Activated CD4-positive, alpha-beta T cell treated with anti-CD3 and anti-CD28 coated beads for 1 hour (primary cell): ENCODE data around the gene SMPD1.
A peak's percentile ranks its signal among the peaks of the same experiment; 100 is the strongest.

ENCODE experiments used
- DNase-seq: peaks from one replicate; pipeline ENCODE4 v3.0.0-alpha.2; 2020

SMPD1 gene

GRCh38 chr11:6417907-6418556, 27.8 kb downstream of the SMPD1 start:
- DNase-seq: no peak

DNA sequence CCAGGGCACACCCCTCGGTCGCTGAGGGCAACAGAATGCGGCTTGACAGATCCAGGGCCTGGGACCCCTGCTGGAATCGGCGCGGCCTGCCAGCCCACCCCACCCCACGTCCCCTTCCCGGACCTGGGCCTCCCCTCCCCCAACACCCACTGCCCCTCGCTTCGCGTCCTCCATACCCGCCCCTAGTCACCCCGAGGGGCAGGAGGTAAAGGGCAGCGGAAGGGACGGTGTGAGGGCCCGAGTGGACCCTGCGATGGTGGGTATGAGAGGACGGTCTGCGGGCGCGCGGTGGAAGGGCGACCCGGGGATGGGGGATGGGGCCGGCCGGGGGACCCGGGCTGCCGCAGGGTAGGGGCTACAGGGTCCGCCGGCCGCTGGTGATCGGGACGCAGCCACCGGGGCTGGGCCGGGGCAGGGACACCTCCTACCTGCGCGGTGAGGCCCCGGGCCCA, 28.3 kb downstream of the SMPD1 start:
- no peak for DNase-seq

GRCh38 chr11:6419009-6419631, 28.8 kb downstream of the SMPD1 start, which contains the start of gene APBB1:
APBB1 (minus strand) TSS chr11:6419094; CDS start chr11:6411347, 7,747 bp downstream.
- peak; percentile 64 for DNase-seq

DNA sequence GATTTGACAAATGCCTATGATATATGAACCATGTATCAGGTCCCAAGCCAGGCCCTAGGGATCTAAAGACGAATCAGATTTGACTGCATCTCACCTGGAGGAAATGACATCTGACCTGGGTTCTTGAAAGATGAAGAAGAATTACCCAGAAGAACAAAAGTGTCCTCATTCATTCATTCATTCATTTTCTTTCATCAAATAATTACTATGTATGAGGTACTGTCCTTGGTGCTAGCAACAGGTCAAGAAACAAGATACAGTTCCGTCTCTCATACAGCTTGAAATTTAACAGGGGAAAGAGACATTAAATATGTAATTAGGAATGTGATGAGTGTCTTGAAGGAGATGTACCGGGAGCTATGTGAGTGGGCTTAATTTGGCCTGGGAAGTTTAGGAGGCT, 30.4 kb downstream of the SMPD1 start:
- no peak for DNase-seq

- no peak for DNase-seq
Measured at GRCh38 chr11:6427516-6427915, 37.2 kb downstream of the SMPD1 start.

DNA sequence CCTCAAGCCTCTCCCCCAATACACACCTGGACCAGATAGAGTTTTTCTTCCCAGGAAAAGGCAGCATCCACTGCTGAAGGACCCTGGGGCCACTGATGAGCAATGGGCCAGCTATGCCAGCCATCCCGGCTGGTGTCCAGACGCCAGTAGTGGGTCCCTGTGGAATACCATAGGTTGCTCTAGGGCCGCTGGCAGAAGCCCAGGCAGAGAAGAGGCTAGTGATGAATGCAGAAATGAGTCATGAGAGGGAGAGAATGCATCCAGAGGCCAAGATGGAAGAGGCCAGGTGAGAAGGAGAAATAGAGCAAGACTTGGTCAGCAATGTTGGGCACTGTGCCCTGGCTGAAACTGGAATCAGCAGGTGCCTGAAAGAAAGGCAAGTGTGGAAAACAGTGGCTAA, 41.6 kb downstream of the SMPD1 start:
- DNase-seq: no peak

DNA sequence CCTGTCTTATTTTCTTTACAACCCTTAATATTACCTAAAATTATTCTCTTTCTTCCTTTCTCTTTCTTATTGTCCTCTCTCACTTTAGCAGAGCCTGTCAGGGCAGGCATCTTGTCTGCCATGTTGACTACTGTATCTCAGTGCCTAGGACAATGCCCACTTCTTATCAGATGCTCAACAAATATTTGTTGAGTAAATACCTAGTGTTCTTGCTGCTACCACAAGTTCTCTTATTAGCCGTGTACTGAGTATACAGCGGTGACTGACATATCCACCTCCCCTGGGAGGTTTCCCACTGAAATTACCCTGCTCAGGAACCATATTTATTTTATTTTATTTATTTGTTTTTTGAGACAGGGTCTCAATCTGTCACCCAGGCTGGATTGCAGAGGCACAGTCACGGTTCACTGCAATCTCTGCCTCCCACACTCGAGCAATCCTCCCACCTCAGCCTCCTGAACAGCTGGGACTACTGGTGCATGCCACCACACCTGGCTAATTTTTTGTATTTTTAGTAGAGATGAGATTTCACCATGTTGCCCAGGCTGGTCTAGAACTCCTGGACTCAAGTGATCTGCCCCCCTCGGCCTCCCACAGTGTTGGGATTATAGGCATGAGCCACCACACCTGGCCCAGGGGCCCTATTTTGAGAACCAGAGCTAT, 43.9 kb downstream of the SMPD1 start:
- no peak for DNase-seq

DNA sequence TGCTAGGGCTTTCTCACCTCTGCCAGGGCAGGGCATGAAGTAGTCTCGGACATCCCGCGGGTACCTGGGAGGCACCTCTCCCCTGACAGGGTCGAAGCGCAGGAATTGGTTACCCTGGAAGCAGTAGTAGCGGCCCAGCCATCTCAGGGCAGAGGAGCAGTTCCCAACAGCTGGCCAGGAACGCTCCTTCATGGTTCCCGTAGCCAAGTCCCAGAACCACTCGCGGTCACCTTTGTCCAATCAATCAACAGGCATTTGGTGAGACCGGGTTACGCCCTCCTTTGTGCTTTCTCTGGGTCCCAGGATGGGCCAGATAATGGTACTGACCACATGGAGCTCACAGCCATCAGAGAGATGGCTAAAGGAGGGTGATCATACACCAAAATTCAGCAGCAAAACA, 47.1 kb downstream of the SMPD1 start:
- no peak for DNase-seq

GRCh38 chr11:6437993-6438392, 47.7 kb downstream of the SMPD1 start:
- DNase-seq: no peak

- no peak for DNase-seq
Measured at GRCh38 chr11:6438979-6439571, 48.8 kb downstream of the SMPD1 start.

DNA sequence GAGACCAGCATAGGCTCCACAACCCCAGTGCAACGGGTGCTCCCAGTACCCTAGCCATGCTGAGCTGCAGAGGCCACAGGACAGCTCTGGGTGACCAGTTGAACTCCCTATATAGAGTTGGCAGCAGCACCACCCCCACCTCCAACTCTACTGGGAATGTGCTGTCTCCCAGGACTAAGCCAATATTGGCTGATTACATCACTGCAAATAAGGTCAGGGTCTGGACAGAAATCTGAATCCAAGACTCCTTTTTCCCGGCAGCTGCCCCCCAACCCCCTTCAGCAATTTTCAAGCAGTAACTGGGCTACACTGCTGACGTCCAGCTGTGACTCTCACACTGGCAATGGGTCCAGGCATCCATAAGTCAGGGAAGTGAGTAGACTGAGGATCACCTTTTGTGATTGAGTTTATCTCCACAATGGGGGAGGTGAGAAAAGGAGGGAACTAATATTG, 50.7 kb downstream of the SMPD1 start, which contains the start of gene HPX:
Gene HPX, minus strand, starts transcription at position 82 of the 453 bp plus-strand sequence. Its CDS starts 24 bp downstream, at position 58.
- no peak for DNase-seq

GRCh38 chr11:6442441-6442840, 52.2 kb downstream of the SMPD1 start:
- no peak for DNase-seq

GRCh38 chr11:6443269-6444003, 53.2 kb downstream of the SMPD1 start:
- peak; percentile 36 for DNase-seq
